Esophagus squamous epithelium (tissue), 4 donors: ENCODE measurements around the gene RAPGEF3.

ENCODE experiments used
- CTCF ChIP-seq, 6 experiments: fragments of 450-650 bp in 4 of 6; fragments of 200-600 bp in 2 of 6; sonication (generic) in 2 of 6; IDR thresholded peaks; one replicate each; pipeline ENCODE4 v1.5.1; 2016 to 2019; ENCODE audit warnings: antibody characterized with exemption in 6 of 6, mild to moderate bottlenecking in 4 of 6, moderate library complexity in 4 of 6
- POLR2A ChIP-seq, 4 donors: fragments of 450-650 bp; IDR thresholded peaks; one replicate each; pipeline ENCODE4 v1.6.1; 2017; ENCODE audit warnings: antibody characterized with exemption in 4 of 4, mild to moderate bottlenecking in 4 of 4, moderate library complexity in 3 of 4

GRCh38 chr12:47771304-47771703 is 12.6 kb upstream of the RAPGEF3 start:
- TF ChIP-seq POLR2A (IDR thresholded peaks at IDR 0.05), result no peak
- TF ChIP-seq CTCF (IDR thresholded peaks at IDR 0.05), result no peak
